ENCODE results near the gene PCYT2.

Gene PCYT2

DNA sequence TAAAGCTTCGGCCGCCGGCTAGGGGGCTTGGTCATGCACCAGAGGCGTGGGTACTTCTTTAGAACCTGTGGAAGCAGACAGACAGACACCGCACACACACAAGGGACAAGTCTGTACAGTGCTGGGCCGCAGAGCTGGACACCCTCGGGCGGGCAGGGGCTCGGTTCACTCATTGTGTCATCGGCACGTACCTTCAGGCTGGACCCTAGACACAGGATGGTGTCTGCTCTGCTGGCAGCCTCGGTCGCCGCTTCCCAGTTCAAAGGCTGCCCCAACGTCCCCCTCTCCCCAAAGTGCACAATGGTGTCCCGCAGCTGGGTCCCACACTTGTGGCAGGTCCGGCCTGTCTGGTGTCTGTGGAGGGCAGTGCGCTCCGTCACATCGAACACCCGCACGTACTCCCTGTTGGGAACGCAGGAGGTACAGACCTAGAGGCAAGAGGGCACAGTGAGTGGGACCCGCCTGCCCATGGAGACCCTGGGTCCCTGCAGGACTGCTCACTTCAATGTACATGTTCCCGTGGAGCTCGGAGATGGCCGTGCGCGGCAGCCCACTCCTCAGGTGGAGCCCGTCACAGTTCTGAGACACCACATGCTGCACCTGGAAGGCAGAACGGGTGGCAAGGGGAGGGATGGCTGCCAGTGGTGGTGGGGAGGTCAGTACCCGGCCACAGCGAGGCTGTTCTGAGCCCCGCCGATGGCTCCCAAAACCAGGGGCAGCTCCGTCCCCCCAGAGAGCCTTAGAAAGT lies 3.1 kb upstream of the PCYT2 start:
- DNase-seq (ENCODE audit: low read depth) = no peak

DNA sequence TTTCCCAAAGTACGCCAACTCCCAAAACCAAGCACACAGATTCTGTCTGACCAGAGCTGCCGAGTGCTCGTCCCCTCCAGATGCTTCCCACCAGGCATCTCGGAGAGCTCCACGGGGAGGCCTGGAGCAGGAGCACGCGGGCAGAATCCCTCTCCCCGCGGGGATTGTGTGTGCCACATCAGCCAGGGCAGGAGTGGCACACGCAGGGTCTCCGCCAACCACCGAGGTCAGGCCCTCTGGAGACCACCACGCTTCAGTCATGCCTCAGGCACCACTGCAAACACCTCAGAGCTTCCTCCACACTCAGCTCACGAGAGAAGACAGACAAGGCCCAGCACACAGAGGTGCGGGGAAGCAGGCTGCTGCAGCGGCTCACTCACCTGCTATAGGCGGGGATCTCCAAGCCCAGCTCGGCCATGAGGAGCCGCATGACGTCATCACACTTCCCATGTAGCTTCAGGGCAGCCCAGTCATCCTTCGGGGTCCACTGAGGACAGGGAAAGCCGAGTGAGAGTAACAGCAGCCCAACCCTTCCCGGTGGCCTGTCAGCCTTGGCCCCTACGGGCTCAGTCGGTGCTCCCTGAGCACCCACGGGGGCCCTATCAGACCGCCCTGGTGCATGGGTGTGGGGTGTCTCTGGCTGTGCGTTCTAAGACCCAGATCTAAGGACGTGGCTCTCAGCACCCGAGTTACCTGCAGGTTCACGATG lies 2.3 kb upstream of the PCYT2 start:
- DNase-seq (ENCODE audit: low read depth) = no peak

DNA sequence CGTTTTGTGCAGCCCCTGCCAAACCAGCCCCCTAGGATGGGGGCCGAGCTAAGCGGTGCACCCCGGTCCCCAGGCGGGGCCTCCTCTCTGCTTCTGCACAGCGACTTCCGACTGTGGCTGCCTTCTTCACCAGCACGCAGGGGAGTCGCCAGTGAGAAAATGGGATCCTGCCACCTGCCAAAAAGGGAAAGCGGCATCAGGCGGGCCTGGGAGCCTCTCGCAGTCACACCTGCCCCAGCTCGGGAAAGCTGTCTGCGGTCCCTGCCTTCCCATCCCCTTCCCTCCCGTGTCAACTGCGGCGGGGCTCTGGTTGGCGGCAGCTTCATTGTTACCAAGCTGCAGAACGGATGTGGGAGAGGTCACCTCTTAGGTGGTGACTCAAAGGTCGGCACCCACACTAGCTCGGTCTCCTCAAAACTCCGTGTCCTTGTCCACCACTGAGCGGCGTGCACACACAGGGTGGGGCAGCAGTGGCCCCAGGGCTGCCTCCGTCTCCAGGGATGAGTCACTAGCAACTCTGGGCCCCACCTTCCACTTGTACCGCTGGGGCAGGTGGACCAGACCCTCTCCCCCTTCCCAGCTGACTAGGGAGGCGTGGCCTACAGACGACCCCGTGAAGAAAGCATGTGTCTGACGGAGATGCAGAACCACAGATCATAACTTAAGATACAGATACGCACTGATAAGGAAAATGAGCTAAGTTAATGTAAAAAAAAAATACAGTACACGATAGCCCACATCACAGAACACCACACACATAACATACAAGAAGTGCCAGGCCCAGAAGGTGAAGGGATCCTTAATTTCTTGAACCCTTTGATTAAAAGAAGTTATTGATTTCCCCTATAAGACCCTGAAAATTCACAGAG lies 1.5 kb upstream of the PCYT2 start:
- DNase-seq (ENCODE audit: low read depth) = no peak

DNA sequence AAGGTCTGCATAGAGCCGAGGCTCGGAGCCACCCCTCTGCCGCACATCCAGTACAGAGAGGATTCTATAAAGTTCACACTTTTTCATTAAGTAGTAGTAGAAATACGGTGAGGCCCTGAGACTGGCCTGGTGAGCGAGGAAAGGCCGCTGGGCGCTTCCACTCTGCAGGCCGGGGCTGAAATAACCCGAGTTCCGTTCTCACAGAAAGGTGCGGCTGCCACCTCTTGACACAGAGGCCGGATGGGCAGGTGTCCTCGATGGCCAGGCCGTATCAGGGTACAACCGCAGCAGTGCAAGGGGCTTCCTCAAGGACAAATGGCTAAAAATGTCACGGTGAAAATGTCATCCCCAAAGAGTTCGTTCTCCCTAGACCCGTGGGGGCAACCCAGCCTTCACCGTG lies 770 bp upstream of the PCYT2 start:
- DNase-seq (ENCODE audit: low read depth) = no peak

DNA sequence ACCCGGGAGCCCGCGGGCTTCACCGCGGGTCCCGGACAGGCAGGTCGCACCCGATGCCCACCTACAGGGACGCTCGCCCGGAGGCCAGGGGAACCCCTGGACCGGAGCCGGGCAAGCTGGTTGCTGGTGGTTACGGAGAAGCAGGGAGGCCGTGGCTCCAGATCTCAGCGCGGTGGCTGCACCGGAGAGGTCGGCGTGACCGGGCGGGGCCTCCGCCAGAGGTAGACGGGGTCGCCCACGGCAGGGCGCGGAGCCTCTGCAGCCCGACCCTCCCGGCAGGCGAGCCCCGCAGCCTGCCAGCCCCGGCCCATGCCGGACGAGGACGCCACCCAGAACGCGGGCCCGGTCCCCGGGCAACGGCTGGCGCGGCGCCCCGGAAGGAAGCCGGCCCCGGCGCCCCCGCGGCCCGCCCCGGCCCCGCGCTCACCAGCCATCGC lies 341 bp downstream of the PCYT2 start:
- no peak for DNase-seq (ENCODE audit: low read depth)

DNA sequence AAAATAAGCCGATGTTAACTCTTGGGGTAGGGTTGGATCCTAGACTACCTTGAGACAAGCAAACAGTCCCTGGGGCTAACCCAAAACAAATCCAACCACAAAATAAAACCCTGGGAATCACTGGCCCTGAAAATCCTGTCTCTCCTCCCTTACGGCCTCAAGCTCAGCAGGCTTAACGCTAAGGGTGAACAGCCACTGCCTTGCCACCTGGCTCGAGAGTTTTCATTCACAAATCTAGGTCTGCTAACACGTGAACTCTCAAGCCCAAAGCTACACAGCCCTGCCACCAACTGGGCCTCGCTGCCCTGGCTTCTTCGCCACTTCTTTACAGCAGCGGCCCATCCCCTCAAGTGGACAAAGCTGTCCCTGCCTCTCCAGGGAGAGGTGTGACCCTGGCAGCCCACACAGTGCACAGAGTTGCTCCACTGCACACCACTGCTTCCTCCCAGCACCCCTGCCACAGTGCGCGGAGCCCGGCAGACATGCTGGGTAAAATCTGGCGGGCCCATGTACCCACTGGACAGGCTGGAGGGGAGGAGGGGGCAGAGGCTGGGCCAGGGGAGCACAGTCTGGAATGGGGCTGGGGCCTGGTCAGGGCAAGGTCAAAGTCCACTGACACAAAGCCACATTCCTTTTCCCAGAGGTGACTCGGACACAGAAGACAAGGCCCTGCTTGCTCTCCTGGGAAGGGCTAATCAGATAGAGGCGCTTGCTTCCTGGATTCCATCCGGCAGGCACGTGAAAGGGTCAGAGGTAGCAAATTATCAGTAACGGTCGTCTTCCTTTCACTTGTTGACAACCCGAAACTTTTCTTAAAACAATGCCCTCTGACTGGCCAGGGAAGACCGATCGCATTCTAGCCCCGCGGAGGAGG lies 996 bp downstream of the PCYT2 start:
- no peak for DNase-seq (ENCODE audit: low read depth)

DNA sequence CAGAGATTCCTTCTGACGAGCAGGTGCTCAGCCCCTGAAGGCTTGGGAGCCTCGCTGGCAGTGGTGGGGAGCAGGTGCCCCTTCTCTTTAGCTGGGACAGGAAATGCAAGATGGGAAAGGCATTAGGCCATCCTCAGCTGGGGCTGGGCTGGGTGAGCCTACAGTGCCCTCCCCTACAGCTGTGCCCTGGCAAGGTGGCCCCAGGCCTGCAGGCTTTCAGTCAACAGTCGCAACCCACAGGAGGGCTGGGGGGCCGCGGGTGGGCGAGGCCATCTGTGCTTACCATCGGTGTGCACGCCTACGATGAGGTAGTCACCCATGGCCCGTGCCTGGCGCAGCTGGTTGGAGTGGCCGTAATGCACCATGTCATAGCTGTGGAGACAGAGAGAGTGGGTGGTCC lies 2.0 kb downstream of the PCYT2 start:
- DNase-seq (ENCODE audit: low read depth) = no peak

DNA sequence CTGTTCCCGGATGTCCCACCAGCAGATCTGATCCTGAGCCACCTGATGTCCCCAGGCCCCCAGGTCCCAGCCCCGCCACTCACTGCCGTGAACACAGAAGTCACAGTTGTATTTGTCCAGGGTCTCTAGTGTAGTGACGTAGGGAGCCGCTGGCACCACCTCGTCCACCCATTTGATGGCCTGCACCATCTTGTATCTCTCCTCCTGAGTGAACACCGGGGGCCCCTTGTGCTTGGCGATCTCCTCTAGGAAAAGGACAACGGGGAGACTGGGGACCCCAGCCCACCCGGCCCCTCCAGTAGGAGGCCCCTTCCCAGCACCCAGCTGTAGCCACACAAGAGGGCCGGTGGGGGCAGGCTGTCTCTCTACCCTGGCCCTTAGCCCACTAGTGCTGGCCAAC lies 2.4 kb downstream of the PCYT2 start:
- DNase-seq (ENCODE audit: low read depth) = no peak

DNA sequence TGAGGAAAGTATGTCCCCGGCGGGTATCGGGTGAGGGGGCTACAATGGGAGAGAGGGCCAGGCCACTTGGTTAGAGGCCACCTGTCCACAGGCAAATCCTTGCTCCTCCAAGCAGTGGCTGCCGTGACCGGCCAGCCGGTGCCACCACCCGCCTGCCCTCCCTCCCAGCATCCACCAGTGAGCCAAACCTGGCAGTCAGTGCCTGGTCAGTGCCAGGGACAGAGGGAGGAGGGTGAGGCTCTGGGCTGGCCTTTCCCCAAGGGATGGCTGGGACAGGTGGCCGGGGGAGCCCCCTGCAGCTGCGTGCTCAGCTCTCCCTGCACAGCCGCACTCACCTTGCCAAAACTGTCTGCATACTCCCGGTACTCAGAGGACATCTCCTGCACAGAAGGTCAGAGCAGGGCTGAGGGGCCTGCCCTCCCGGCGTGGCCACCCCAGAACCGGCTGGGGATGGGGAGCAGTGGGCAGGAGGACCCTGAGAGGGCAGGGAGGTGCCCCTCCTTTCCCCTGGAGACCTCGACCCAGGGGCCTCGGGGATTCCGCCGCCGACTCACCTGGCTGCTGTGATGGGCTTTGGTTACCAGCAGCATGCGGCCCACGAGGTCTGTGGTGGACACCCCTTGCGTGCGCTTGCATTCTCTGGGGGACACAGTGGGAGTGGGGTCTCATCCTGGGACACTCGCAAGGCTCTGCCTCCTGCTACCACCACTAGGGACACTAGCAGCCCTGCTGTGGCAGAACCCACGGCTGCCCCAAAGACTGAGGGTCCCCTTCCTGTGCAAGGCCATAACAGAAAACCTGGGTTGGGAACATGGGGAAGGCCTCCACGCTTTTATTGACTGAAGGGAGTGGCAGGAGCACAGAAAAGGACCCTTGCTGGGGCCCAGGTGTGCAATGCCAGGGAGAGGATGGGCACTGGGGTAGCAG lies 3.7 kb downstream of the PCYT2 start:
- no peak for DNase-seq (ENCODE audit: low read depth)

DNA sequence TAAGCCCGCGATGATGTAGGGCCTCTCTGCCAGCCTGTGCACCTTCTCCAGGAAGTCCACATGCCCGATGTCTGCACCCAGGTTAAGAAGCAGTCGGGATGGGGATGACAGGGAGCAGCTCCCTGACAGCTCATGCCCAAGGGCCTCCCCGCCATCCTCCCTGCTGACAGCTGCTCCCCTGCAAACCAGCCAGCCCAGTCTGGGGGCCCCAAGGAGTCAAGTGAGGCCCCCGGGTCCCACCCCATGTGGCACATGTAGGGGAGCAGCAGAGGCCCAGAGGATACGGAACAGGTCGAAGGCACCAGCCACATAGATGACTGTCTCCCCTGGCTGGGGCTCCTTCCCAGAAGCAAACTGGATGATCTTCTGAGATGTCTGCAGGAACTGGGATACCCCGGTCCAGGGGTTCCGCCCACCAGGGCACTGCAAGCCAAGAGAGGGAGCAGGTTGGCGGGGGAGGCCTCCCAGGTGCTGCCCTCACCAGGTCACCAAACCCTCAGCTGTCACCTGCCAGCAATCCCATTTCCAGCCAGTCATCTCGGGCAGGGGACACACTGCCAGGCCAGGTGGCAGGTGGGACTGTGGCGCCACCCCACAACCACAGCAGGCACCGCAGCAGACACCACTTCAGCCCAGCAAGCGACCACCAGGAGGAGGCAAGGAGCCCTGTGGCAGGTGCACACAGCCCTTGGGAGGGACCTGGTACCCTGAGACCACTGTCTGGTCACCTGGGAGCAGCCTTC lies 4.6 kb downstream of the PCYT2 start:
- no peak for DNase-seq (ENCODE audit: low read depth)

DNA sequence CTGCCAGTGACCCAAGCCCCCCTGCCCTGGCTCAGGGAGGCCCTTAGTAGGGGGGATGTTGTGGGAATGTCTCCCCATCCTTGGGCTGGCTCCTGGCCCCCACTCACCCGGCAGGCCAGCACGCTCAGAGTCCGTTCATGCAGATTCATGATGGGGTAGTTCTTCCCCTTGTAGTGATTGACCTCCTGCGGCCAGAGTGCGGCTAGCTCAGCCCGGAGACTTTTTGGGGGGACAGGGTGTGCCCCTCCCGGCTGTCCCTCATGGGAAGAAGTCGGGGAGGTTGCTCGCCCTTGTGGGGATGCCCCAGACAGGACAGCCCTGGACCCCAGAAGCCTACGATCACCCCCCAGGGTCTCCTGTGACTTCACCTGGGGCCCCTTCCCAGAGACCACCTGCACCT lies 5.2 kb downstream of the PCYT2 start:
- no peak for DNase-seq (ENCODE audit: low read depth)

DNA sequence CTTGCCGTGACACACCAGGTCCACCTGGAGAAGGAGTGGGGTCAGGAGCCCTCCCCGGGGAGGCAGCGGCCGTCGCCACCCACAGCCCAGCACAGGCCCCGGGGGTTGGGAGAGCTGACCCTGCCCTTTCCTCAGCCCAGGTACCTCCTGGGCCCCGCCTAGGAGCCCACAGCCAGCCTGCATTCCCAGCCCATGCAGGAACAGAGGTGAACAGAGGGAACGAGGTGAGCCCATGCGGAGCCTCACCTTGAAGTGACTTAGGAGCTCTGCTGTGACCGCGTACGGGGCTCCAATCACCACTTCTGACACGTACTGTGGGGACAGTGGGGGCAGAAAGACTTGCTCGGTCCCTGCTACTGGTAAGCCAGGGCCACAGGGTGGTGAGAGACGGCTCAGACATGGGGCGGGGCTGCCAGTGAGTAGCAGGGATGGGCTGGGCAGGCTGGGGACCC lies 5.7 kb downstream of the PCYT2 start:
- DNase-seq (ENCODE audit: low read depth) = no peak

DNA sequence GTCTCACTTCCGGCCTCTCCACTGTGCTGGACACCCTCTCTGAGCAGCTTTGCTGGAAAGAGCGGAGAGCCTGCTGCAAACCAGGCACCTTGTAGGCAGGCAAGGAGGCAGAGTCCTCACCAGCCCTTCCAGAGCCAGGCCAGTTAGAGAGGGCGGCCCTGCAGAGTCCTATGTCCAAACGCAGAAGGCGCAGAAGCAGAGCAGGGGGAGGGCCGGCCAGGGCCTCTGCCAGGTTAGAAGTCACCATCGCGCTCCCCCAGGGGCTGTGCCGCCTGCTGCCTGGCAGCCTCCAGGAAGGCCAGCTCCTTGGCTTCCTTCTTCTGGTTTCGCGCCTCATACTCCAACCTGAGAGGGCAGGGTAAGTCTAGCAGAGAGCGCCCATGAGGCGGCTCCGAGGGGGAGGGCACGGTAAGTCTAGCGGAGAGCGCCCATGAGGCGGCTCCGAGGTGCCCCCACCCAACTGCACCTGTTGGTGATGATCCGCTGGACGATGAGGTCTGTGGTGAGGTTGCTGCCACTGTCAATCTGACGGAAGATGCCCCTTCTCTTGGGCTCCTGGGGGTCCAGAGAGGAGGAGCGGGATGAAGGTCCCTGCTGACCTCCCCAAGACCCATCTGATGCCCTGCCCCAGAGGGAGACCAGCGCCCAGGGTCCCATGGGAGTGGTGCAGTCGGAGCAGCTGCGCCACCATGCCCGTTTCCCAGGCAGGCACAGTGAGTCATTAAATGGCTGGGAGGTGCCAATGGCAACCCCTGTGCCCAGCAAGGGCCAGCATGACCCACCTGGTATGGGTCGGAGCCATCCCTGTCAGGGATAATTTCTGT lies 6.4 kb downstream of the PCYT2 start:
- DNase-seq (ENCODE audit: low read depth) = no peak

DNA sequence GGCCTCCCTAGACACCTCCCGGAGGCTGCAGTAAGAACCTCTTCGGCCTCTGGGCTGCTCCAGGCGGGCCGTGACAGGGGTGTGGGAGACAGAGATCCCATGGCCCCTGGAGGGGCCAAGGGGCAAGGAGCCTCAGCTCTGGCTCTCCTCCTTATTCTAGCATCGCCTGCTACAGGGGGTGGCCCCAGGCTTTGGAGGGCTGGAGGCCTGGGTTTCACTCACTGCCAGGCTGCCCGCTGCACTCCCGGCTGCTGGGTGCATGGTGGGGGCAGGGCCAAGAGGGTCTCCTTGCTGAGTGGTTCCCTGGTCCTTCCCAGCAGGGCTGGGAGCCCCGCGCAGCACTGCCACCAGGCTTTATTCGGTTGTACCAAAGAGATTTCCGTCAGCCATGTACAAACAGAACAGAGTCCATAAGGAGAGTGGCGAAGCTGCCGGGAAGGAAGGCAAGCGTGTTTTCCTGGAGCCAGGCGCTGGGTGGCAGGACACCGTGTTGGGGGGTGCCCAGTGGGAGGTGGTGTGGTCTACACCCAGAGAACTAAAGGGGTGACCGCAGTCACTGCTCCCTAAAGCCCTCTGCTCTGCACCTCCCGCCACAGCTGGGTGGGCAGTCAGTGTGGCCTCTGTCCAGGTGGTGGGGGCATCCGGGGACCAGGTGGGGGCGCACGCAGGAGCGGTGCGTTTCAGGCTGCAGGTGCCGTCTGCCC lies 7.2 kb downstream of the PCYT2 start:
- DNase-seq (ENCODE audit: low read depth) = no peak

DNA sequence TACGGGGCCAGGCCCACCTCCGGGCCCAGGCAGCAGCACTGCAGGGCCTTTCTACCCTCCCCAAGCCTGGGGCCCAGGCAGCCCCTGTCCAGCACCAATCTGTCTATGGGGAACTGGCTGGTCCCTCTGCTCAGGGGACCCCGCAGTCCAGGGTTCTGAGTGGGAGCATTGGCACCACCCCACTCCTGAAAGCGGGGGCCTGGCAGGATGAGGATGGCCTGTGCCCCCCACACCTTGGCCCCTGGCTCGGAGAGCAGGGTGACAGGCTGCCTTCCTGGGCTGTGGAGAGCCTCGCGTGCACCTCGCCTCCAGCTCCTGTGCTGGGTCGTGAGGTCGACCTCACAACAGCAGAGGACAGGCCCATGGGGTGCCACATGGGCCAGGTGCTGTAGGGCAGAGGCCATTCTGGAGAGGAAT lies 7.8 kb downstream of the PCYT2 start:
- no peak for DNase-seq (ENCODE audit: low read depth)

DNA sequence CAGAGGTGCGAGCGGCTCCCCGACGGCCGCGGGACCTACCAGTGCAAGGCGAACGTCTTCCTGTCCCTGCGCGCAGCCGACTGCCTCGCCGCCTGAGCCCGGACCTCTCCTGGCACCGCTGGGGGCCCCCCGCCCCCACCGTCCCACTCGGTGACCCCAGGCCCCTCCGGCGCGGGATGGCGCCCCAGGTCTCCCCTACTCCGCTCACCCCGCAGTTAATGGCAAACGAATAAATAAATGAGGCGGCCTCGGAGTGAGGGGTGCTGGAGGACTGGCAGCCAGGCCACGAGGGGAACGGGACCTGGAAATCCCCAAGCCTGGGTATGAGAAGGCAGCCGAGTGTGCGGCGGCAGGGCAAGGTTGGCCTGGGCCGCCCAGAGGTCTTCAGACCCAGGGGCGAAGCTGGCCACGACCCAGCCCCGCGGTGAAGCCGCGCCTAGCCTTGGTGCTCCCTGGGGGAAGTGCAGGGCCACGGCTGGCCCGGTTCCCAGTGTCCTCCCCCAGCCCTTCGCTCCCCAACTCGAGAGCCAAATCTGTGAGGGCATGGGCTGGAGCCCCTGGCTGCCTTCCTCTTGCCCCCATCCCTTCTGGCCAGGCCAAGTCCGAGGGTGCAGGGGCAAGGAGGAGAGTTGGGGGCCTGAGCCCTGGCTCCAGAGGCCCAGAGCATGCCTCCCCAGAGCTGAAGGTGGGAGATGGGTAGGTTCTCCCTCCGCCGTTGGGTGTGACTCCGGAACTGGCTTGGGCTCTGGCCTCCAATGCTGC lies 8.4 kb downstream of the PCYT2 start:
- no peak for DNase-seq (ENCODE audit: low read depth)

DNA sequence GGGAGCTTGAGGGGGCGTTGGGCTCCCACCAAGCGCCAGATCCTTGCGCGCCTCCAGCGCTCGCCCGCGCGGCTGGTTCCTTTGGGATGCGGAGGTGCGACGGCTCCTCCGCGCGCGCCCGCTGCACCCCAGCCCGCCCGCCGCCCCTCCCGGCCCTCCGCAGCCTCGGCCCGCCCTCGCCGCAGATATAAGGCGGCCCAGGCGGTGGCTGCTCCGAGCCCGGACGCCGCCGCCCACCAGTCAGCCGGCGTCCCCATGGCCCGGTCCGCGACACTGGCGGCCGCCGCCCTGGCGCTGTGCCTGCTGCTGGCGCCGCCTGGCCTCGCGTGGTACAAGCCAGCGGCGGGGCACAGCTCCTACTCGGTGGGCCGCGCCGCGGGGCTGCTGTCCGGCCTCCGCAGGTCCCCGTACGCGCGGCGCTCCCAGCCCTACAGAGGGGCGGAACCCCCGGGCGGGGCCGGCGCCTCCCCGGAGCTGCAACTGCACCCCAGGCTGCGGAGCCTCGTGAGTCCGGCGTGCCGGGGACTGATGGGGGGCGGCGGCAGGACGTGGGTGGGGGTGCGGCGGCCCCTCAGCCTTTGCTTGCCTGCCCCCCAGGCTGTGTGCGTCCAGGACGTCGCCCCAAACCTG lies 9.1 kb downstream of the PCYT2 start, which contains the start of gene NPB:
NPB (plus strand) TSS at position 216 of the 630 bp plus-strand sequence; CDS start at position 256, 40 bp downstream.
- no peak for DNase-seq (ENCODE audit: low read depth)
